Activated CD8-positive, alpha-beta T cell treated with anti-CD3 and anti-CD28 coated beads, Interleukin-2, amount 10 ng/mL, durations not matched to agents 7 days and 5 days (primary cell): ENCODE measurements around the gene ANKS1A. TPM values are rescaled to one million over a fixed set of nuclear protein-coding genes. Genes with fewer than 3 reads are reported as not detected.

ENCODE experiments used
- ATAC-seq: fragments of 150-1000 bp; cut with Tn5 transposase; one replicate; pipeline ENCODE4 v1.10.0; 2021; ENCODE audit warnings: moderate library complexity
- CTCF ChIA-PET: fragments of 350-600 bp; sonication (Branson Sonifier 250); formaldehyde crosslinking; loops from one replicate; lab custom pipeline; 2021; ENCODE audit warnings: antibody characterized with exemption; lab: Charles Lee
- POLR2A ChIA-PET: fragments of 350-600 bp; sonication (Branson Sonifier 250); formaldehyde crosslinking; loops from one replicate; lab custom pipeline; 2021; ENCODE audit warnings: antibody characterized with exemption; lab: Charles Lee
- DNase-seq: peaks from one replicate; pipeline ENCODE4 v3.0.0-alpha.2; 2020
- H3K27ac Mint-ChIP-seq: one replicate; pipeline ENCODE4 v1.8.0; 2021; ENCODE audit warnings: mild to moderate bottlenecking, mixed read lengths
- H3K27me3 Mint-ChIP-seq: one replicate; pipeline ENCODE4 v1.8.0; 2021; ENCODE audit warnings: low read depth, mixed read lengths
- H3K36me3 Mint-ChIP-seq: one replicate; pipeline ENCODE4 v1.8.0; 2021; ENCODE audit warnings: low read depth, mixed read lengths
- H3K4me1 Mint-ChIP-seq: one replicate; pipeline ENCODE4 v1.8.0; 2021; ENCODE audit warnings: low read depth, mixed read lengths
- H3K4me3 Mint-ChIP-seq: one replicate; pipeline ENCODE4 v1.8.0; 2021; ENCODE audit warnings: mild to moderate bottlenecking, mixed read lengths
- H3K9me3 Mint-ChIP-seq: one replicate; pipeline ENCODE4 v1.8.0; 2022; ENCODE audit warnings: mixed read lengths; ENCODE audit not compliant: insufficient read depth
- total RNA-seq, 2 experiments: library from RNA; stranded (reverse); gene quantifications; one replicate each; pipeline ENCODE4 v1.2.3, GENCODE V29; 2021

The ANKS1A gene
- total RNA-seq, 2 experiments from 2014 or later, result 5.3 to 5.8 TPM

- POLR2A ChIA-PET, result no interaction called here
- CTCF ChIA-PET, result no interaction called here
- Mint-ChIP-seq H3K9me3 (no peaks in the 10 kb centered on the region), H3K36me3 (no peaks in the 10 kb centered on the region), H3K4me3 (no peak overlapping the region), H3K27ac (peak overlapping the region; percentile 67), H3K4me1 (peaks cover 2% of the 10 kb centered on the region), H3K27me3 (no peaks in the 10 kb centered on the region)
- ATAC-seq (no peak), DNase-seq (no peak)
These were observed 192.4 kb downstream of the ANKS1A start for GRCh38 chr6:35081426-35081851.

GRCh38 chr6:35082046-35082732 lies 193.1 kb downstream of the ANKS1A start:
- H3K36me3 Mint-ChIP-seq, result no peaks in the 10 kb centered on the region
- no peaks in the 10 kb centered on the region for H3K27me3 Mint-ChIP-seq
- H3K4me1 Mint-ChIP-seq, result peaks cover 2% of the 10 kb centered on the region
- DNase-seq (no peak), ATAC-seq (no peak)
- no peak overlapping the region for H3K4me3 Mint-ChIP-seq
- CTCF ChIA-PET, result no interaction called here
- no peaks in the 10 kb centered on the region for H3K9me3 Mint-ChIP-seq
- POLR2A ChIA-PET, result no interaction called here
- peak overlapping the region; percentile 67 for H3K27ac Mint-ChIP-seq

GRCh38 chr6:35082733-35083403 lies 193.8 kb downstream of the ANKS1A start:
- H3K4me3 Mint-ChIP-seq, result no peak overlapping the region
- H3K4me1 Mint-ChIP-seq, result peaks cover 2% of the 10 kb centered on the region
- POLR2A ChIA-PET, result no interaction called here
- DNase-seq, result no peak
- no peak overlapping the region for H3K27ac Mint-ChIP-seq
- no peaks in the 10 kb centered on the region for H3K9me3 Mint-ChIP-seq
- CTCF ChIA-PET, result no interaction called here
- ATAC-seq, result no peak
- no peaks in the 10 kb centered on the region for H3K27me3 Mint-ChIP-seq
- no peaks in the 10 kb centered on the region for H3K36me3 Mint-ChIP-seq

- Mint-ChIP-seq H3K9me3 (no peaks in the 10 kb centered on the region), H3K4me3 (no peak overlapping the region), H3K36me3 (no peaks in the 10 kb centered on the region), H3K27ac (no peak overlapping the region), H3K4me1 (peaks cover 2% of the 10 kb centered on the region), H3K27me3 (no peaks in the 10 kb centered on the region)
- CTCF ChIA-PET, result no interaction called here
- DNase-seq, result no peak
- POLR2A ChIA-PET, result no interaction called here
- ATAC-seq, result no peak
These were observed 194.5 kb downstream of the ANKS1A start for GRCh38 chr6:35083507-35083906.

GRCh38 chr6:35084041-35084491 lies 195.0 kb downstream of the ANKS1A start:
- H3K4me3 Mint-ChIP-seq, result no peak overlapping the region
- ChIA-PET POLR2A (no interaction called here), CTCF (no interaction called here)
- peaks cover 2% of the 10 kb centered on the region for H3K4me1 Mint-ChIP-seq
- H3K36me3 Mint-ChIP-seq, result no peaks in the 10 kb centered on the region
- no peaks in the 10 kb centered on the region for H3K9me3 Mint-ChIP-seq
- H3K27me3 Mint-ChIP-seq, result no peaks in the 10 kb centered on the region
- H3K27ac Mint-ChIP-seq, result no peak overlapping the region
- no peak for ATAC-seq
- DNase-seq, result no peak

GRCh38 chr6:35084511-35085203 lies 195.6 kb downstream of the ANKS1A start:
- ATAC-seq (no peak), DNase-seq (no peak)
- ChIA-PET CTCF (no interaction called here), POLR2A (no interaction called here)
- no peaks in the 10 kb centered on the region for H3K27me3 Mint-ChIP-seq
- no peaks in the 10 kb centered on the region for H3K36me3 Mint-ChIP-seq
- no peaks in the 10 kb centered on the region for H3K9me3 Mint-ChIP-seq
- H3K4me1 Mint-ChIP-seq, result peaks cover 6% of the 10 kb centered on the region
- no peak overlapping the region for H3K4me3 Mint-ChIP-seq
- H3K27ac Mint-ChIP-seq, result no peak overlapping the region

GRCh38 chr6:35085359-35086281 lies 196.6 kb downstream of the ANKS1A start:
- ChIA-PET POLR2A (no interaction called here), CTCF (no interaction called here)
- no peaks in the 10 kb centered on the region for H3K36me3 Mint-ChIP-seq
- H3K9me3 Mint-ChIP-seq, result no peaks in the 10 kb centered on the region
- no peaks in the 10 kb centered on the region for H3K27me3 Mint-ChIP-seq
- no peak overlapping the region for H3K27ac Mint-ChIP-seq
- H3K4me3 Mint-ChIP-seq, result no peak overlapping the region
- DNase-seq (no peak), ATAC-seq (no peak)
- H3K4me1 Mint-ChIP-seq, result peaks cover 12% of the 10 kb centered on the region

GRCh38 chr6:35086282-35086632 lies 197.2 kb downstream of the ANKS1A start:
- ATAC-seq (no peak), DNase-seq (no peak)
- ChIA-PET CTCF (no interaction called here), POLR2A (no interaction called here)
- no peaks in the 10 kb centered on the region for H3K9me3 Mint-ChIP-seq
- H3K4me1 Mint-ChIP-seq, result peaks cover 11% of the 10 kb centered on the region
- H3K27me3 Mint-ChIP-seq, result no peaks in the 10 kb centered on the region
- H3K27ac Mint-ChIP-seq, result no peak overlapping the region
- no peak overlapping the region for H3K4me3 Mint-ChIP-seq
- no peaks in the 10 kb centered on the region for H3K36me3 Mint-ChIP-seq

- ChIA-PET CTCF (interaction anchor here (1.0 kb wide), 1 partner anchor 100 kb away, joined by 3 read pairs; no protein-coding TSS in a partner anchor), POLR2A (no interaction called here)
- Mint-ChIP-seq H3K36me3 (no peaks in the 10 kb centered on the region), H3K27me3 (no peaks in the 10 kb centered on the region), H3K4me1 (peaks cover 9% of the 10 kb centered on the region), H3K9me3 (no peaks in the 10 kb centered on the region), H3K4me3 (no peak overlapping the region), H3K27ac (no peak overlapping the region)
- no peak for DNase-seq
- ATAC-seq, result no peak
These were observed 197.7 kb downstream of the ANKS1A start for GRCh38 chr6:35086636-35087360.

- no peaks in the 10 kb centered on the region for H3K9me3 Mint-ChIP-seq
- no peaks in the 10 kb centered on the region for H3K27me3 Mint-ChIP-seq
- no peak for DNase-seq
- ATAC-seq, result no peak
- no peak overlapping the region for H3K4me3 Mint-ChIP-seq
- H3K27ac Mint-ChIP-seq, result no peak overlapping the region
- H3K36me3 Mint-ChIP-seq, result no peaks in the 10 kb centered on the region
- peaks cover 9% of the 10 kb centered on the region for H3K4me1 Mint-ChIP-seq
- ChIA-PET POLR2A (no interaction called here), CTCF (interaction anchor here (1.0 kb wide), 1 partner anchor 101 kb away, joined by 3 read pairs; no protein-coding TSS in a partner anchor)
These were observed 198.6 kb downstream of the ANKS1A start for GRCh38 chr6:35087361-35088280.
